ENCODE data around the gene ZFYVE26. TPM values are rescaled to one million over a fixed set of nuclear protein-coding genes. Genes with fewer than 3 reads are reported as not detected.

ZFYVE26 gene
- total RNA-seq, 1 experiment from 2014 or later, result 19.9 TPM

DNA sequence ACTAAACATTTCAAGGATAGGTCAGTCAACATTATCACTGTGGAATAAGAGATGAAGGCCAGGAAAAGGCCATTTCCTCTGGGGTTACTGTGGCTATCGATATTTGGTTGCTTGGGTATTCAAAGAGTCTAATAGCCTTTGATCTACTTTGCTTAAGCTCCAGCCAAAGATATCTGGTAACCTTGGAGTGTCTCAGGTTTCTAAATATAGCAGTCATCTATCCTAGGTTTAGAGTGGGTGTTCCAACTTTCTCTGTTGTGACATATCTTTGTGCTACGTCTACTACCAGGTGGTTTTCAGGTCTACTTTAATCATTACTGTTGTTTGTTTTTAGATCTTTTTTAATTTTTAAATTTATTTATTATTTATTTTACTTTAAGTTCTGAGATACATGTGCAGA, 72.3 kb downstream of the ZFYVE26 start:
- Histone ChIP-seq H2BK120ac (ENCODE audit: low read depth, low read length, poor library complexity, severe bottlenecking) (no peak overlapping the region), H2BK20ac (ENCODE audit: low read depth, low read length, poor library complexity, severe bottlenecking) (no peak overlapping the region), H2BK5ac (ENCODE audit: insufficient read length, low read length) (no peak overlapping the region), H3K79me2 (ENCODE audit: insufficient read depth, low read length) (no peaks in the 10 kb centered on the region; the same call in 1 of the 2 replicates), H3K4ac (ENCODE audit: low read depth, low read length) (no peak overlapping the region), H2AFZ (ENCODE audit: low read length) (no peak overlapping the region), H3K18ac (ENCODE audit: insufficient read length, low read depth, low read length) (no peak overlapping the region), H3K4me2 (ENCODE audit: insufficient read depth, insufficient read length, low read length) (no peak overlapping the region), H2BK12ac (ENCODE audit: insufficient read length, low read depth, low read length) (no peak overlapping the region), H3K9ac (ENCODE audit: extremely low read depth, insufficient read length, low read length) (no peak overlapping the region), H2BK15ac (ENCODE audit: low read depth, low read length) (no peak overlapping the region), H4K20me1 (ENCODE audit: control insufficient read depth, insufficient read depth, insufficient read length) (no peaks in the 10 kb centered on the region), H3K23ac (ENCODE audit: insufficient read length, low read depth, low read length) (no peak overlapping the region), H3K79me1 (ENCODE audit: insufficient read depth, low read depth, low read length, poor library complexity, severe bottlenecking) (no peaks in the 10 kb centered on the region), H3K23me2 (ENCODE audit: insufficient read length, low read depth, low read length, poor library complexity, severe bottlenecking) (no peaks in the 10 kb centered on the region), H3K27ac (ENCODE audit: insufficient read length, low read depth, low read length) (no peak overlapping the region), H4K5ac (ENCODE audit: insufficient read length, low read depth, low read length) (no peak overlapping the region), H4K8ac (replicated peaks; ENCODE audit: insufficient read length, low read depth, low read length) (no peak overlapping the region), H3K4me1 (ENCODE audit: insufficient read depth, low read length) (no peaks in the 10 kb centered on the region), H2AK5ac (ENCODE audit: insufficient read length, low read length) (no peak overlapping the region), H3K9me3 (ENCODE audit: control insufficient read depth, low read depth, low read length) (no peaks in the 10 kb centered on the region), H4K91ac (ENCODE audit: insufficient read length, low read depth, low read length) (no peak overlapping the region), H3T11ph (ENCODE audit: low read length) (no peak overlapping the region), H3K56ac (ENCODE audit: insufficient read length, low read depth, low read length) (no peak overlapping the region), H3K14ac (ENCODE audit: insufficient read depth, low read length) (no peak overlapping the region), H3K27me3 (ENCODE audit: insufficient read depth, low read length) (no peaks in the 10 kb centered on the region)
- H3K27ac Mint-ChIP-seq, result no peak overlapping the region
- TF ChIP-seq, protein P1, sequence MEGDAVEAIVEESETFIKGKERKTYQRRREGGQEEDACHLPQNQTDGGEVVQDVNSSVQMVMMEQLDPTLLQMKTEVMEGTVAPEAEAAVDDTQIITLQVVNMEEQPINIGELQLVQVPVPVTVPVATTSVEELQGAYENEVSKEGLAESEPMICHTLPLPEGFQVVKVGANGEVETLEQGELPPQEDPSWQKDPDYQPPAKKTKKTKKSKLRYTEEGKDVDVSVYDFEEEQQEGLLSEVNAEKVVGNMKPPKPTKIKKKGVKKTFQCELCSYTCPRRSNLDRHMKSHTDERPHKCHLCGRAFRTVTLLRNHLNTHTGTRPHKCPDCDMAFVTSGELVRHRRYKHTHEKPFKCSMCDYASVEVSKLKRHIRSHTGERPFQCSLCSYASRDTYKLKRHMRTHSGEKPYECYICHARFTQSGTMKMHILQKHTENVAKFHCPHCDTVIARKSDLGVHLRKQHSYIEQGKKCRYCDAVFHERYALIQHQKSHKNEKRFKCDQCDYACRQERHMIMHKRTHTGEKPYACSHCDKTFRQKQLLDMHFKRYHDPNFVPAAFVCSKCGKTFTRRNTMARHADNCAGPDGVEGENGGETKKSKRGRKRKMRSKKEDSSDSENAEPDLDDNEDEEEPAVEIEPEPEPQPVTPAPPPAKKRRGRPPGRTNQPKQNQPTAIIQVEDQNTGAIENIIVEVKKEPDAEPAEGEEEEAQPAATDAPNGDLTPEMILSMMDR (conservative IDR thresholded peaks at IDR 0.05), result no peak
- WGBS (ENCODE audit: extremely low coverage, insufficient read length, low lambda C conversion rate), result no CpG with 5 or more reads among the region's 2 CpGs
- no peaks in the 10 kb centered on the region for H3K4me1 Mint-ChIP-seq
- no peak for DNase-seq
- H3K9me3 Mint-ChIP-seq, result no peaks in the 10 kb centered on the region
- peaks cover 11 to 12% (median 12%) of the 10 kb centered on the region in 3 experiments; a peak in 6 of 7 replicates for H3K36me3 Mint-ChIP-seq (ENCODE audit: insufficient read depth in 1 of 3, low read depth in 3 of 3)
- no peak overlapping the region for H3K4me3 Mint-ChIP-seq
- no peaks in the 10 kb centered on the region; the same call in none of the 2 replicates for H3K27me3 Mint-ChIP-seq (ENCODE audit: low read depth)

Measured in H9 (cell line).